GM21447 (cell line): ENCODE measurements around the gene ERLIN1.
"Not testable (repeated sequence)": the region's sequence is repeated elsewhere in the genome, so short reads cannot be mapped to it uniquely, and the experiment has no call there.

Experiments used
- ATAC-seq: cut with Tn5 transposase; IDR thresholded peaks from one replicate; pipeline ENCODE4 v1.9.1; 2021; ENCODE audit not compliant: unreplicated experiment

The ERLIN1 gene

DNA sequence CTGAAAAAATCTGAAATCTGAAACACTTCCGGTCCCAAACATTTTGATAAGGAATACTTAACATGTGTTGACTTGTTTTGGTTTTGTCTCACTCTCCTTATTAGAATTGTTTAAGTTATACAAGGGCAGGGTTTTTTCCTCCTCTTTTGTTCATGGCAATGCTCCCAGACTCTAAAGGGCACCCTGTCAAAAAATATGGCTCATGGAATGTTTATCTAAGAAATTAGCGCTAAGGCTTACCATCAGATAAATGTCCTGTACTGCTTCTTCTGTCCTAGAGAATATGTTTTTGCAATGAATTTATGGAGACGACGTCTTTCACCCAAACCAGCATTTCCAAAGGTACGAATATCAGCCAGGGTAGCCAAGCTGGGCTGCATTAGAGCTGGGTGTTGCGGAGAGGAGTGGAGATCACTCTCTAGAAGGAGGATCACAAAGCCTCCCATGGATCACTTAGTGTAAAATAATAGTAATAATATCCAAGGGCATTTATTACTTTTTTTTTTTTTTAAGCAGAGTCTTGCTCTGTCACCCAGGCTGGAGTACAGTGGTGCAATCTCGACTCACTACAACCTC, 46.8 kb downstream of the ERLIN1 start:
- no peak for ATAC-seq

DNA sequence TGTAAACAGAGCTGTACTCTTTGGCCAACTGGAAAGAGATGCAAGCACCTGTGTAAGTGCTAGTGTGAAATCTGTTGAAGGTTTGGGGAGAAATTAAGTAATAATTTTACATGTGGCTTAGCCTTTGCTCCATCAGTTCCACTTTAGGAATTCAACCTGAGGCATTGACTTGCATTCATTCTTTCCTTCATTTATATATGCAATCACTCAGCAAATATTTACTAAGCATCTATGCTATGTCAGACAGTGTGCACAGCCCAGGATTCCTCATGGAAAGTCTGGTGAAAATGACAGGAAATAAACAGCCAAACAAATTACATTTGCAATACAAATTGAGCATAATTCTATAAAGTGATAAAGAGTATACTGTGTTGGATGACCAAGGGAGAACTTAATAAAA, 50.3 kb downstream of the ERLIN1 start:
- no peak for ATAC-seq

DNA sequence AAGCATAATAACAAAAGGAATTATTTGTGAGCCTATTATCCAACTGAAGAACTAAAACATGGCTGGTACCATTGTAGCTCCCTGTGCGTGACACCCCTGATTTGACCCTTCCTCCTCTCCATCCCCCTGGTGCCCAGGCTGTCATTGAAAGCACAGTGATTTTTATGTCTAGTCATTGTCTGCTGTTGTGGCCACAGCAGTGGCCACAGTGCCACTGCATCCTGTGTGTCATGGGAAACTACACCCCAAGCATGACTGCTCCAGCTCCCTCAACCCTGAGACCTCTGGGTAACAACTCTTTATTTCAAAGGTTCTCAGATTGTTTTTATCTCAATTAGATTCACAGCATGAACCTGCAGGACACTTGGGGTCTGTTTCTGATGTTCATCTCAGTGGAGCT, 52.0 kb downstream of the ERLIN1 start:
- ATAC-seq = no peak

DNA sequence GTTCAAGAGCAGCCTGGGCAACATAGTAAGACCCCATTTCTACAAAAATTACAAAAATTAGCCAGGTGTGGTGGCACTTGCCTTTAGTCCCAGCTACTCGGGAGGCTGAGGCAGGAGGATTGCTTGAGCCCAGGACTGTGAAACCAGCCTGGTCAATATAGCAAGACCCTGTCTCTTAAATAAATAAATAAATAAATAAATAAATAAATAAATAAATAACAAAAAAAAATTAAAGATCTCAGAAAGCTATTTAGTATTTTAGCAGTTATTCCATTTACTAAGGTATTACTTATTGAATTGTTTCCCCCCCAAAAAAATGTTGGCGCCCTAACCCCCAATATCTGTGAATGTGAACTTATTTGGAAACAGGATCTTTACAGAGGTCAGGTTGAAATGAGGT, 53.4 kb downstream of the ERLIN1 start:
- ATAC-seq = no peak

DNA sequence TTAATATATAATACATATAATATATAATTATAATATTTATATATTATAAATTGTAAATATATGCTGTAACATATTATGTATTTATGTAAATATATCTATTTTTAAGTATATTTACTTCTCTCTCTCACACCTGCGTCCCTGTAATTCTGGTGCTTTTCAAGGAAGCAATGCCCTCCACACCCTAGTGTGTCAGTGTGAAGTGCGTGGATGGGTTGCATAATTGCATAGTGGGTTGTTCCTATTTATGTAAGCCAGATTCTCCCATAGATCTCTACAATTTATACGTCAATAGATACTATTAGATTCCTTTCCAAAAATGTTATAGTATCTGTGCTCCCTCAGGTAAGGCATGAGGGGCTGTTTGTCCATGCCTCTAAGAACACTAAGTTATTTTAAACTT, 54.3 kb downstream of the ERLIN1 start:
- no peak for ATAC-seq

DNA sequence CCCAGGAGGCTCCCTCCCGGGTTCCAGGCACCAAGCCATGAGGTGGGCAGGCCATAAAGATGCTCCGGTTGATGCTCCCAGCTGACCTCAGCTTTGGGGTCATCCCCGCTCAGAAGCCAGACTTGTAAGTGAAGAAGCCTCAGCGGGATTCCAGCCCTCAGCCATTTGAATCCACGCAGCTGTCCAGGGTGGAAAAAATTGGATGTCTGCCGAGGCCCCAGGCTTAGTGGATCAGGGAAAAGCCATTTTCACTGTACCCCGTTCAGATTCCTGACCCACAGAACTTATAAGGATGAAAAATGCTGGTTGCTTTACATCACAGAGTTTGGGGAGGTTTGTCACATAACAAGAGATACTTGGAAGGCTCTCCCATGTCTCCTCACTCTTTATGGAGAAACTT, 55.0 kb downstream of the ERLIN1 start:
- no peak for ATAC-seq

DNA sequence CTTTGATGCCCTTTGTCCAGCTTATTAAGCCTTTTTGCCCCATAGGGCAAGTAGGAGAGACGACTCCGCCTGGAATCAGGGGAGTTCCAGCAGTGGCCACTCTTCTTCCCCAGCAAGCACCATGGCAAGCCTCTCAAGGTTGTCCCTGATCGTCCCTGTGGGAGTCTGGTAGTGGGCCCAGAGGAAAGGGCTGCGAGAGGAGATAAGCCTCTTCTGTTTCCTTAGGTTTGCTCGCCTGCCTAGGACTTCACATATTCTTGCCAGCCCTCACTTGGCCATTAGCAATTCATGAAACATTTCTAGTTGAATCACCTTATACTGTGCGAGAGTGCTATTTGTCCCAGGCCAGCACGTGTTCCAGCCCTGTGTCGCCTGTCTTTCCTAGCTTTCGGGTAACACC, 56.4 kb downstream of the ERLIN1 start:
- no peak for ATAC-seq

DNA sequence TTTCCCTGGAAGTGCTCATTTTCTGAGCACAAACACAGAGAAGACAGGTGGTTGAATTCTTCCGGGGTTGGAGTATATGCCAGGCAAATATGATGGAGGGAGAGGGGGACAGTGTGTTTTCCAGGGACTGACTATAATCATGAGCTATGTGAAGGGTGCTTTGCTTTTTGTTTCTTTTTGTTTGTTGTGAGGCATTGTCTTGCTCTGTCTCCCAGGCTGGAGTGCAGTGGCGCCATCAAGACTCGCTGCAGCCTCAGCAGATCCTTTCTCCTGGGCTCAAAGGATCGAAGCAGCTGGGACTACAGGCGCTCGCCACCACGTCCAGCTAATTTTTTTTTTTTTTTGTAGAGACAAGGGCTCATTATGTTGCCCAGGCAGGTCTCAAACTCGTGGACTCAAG, 56.9 kb downstream of the ERLIN1 start:
- no peak for ATAC-seq

DNA sequence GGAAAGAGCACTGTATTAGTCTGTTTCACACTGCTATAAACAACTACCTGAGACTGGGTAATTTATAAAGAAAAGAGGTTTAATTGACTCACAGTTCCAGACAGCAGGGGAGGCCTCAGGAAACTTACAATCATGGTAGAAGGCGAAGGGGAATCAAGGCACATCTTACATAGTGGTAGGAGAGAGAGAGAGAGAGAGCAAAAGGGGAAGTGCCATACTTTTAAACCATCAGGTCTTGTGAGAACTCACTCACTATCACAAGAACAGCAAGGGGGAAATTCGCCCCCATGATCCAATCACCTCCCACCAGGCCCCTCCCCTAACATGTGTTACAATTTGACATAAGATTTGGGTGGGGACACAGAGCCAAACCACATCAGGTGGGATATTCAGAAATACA, 60.5 kb downstream of the ERLIN1 start:
- ATAC-seq = not testable (repeated sequence)

DNA sequence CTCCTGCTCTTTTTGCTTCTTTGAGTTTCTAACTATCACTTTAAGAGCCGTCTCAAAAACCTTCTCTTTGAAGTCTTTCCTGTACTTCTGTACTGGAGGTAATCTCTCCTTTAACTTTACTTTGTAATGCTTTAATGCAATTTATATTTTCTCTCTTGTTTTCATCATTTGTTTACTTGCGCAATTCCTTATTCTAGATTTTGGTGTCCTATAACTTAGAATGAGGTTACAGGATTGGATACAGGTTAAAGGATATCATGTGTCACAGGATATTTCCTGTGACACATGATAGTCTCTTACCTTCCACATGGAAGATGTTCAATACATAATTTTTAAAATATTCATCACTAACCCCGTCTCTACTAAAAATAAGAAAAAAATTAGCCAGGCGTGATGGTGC, 61.7 kb downstream of the ERLIN1 start:
- no peak for ATAC-seq

DNA sequence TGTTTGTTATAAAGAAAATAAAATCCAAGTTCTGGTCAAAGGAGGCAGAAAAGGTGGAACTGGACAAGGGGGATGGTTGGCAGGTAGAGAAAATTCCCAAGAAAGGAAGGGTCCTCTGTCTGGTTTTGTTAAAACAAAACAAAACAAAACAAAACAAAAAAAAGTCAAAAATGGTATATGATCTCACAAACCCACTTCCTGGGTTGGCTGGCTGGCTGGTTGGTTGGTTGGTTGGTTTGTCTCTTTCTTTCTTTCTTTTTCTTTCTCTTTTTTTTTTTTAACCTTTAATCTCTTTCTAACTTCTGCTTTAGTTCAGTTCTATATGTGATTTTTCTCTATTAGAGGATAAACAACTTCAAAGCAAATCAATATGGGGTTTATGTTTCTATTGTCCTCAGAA, 63.0 kb downstream of the ERLIN1 start:
- no peak for ATAC-seq

DNA sequence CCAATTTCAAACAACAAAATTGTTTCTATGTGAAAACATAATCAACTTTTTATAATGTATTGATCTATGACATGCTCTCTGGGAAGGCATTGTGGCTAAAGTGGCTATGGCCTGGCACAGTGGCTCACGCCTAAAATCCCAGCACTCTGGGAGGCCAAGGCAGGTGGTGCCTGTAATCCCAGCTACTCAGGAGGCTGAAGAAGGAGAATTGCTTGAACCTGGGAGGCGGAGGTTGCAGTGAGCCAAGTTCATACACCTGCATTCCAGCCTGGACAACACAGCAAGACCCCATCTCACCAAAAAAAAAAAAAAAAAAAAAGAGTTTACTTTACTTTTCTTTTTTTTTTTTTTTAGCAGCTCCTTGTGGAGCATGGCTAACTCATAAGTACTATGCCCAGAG, 65.3 kb downstream of the ERLIN1 start:
- ATAC-seq = no peak

DNA sequence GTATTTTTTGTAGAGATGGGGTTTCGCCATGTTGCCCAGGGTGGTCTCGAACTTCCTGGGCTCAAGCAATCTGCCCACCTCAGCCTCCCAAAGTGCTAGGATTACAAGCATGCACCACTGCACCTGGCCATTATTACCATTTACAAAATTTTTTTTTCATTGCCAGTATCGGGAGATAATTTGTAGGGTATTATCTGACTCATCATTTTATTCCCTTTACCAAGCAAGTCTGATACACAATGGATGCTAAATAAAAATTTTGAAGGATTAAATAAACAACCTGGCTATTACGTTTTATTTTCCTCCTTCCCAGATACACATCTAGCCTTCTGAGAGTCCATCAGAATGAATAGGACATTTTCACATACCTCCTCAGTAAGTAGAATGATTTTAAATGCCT, 66.1 kb downstream of the ERLIN1 start:
- ATAC-seq = no peak

DNA sequence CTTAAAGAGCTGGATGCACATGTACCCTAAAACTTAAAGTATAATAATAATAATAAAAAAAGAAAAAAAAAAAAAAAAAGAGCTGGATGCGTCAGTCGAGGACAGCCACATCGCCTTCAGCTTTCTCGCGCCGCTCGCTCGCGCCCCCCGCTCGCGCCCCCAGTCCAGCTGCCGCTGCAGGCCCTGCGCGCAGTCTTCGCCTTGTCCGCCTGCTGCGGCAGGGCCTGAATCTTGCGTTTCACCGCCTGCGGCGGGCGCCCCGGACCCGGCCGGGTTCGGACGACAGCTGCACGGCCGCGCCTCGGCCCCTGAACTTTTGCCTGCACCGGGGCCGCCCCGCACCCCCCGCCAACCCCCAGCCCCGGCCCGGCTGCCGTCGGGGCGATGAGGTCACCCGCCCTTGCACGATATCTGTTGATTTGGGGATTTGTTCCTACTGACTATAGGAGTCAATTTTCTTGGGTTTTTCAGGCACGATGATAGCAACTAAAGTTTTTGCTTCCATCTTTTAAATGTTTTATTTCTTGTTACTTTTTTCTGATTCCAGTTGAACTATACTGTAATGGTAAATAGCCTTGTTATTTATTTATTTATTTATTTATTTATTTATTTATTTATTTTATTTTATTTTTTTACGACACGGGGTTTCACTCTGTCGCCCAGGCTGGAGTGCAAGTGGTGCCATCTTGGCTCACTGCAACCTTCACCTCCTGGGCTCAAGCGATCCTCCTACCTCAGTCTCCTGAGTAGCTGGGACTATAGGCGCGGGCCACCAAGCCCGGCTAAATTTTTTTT, 70.7 kb downstream of the ERLIN1 start:
- ATAC-seq = no peak

DNA sequence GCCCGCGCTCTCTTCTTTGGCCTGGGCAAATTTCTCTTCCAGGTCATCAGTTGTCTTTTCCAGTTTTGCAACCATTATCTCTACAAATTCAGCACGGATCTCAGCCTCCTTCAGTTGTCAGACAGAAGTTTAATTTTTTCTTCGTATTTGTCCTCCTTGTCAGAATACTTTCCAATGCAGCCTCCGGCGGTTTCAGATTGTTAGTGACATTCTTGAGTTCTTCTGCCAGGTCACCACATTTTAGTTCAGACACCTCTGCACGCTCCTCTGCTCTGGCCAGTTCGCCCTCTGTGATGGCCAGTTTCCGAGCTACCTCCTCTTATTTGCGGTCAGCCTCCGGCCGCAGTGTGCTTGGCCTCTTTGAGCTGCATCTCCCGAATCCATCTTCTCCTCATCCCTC, 71.4 kb downstream of the ERLIN1 start:
- no peak for ATAC-seq

DNA sequence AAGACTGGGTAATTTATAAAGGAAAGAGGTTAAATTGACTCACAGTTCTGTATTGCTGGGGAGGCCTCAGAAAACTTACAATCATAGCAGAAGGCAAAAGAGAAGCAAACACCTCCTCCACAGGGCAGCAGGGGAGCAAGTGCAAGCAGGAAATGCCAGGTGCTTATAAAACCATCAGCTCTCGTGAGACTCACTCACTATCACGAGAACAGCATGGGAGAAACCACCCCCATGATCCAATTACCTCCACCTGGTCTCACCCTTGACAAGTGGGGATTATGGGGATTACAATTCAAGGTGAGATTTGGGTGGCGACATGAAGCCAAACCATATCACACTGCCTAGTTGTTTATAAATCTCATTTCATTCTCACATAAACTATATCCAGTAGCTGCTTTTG, 76.2 kb downstream of the ERLIN1 start:
- no peak for ATAC-seq

DNA sequence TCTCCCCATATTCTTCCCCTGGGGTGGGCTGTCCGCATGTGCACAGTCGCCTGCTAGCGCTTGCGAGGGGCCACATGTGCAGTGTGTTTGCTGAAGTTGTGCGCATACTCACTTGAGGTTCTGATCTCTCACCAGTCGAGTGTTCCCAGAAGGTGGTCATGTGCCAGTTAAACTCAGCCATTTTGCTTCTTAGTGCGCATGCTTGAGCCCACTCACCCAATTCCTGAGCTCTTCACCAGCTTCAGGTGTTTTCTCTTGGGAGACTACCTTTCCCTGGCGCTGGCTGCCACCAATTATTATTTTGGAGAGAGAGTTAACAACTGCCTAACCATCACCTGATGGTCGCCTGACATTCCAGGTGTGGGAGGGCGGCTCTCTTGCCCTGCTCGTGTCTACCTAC, 79.0 kb downstream of the ERLIN1 start:
- no peak for ATAC-seq

DNA sequence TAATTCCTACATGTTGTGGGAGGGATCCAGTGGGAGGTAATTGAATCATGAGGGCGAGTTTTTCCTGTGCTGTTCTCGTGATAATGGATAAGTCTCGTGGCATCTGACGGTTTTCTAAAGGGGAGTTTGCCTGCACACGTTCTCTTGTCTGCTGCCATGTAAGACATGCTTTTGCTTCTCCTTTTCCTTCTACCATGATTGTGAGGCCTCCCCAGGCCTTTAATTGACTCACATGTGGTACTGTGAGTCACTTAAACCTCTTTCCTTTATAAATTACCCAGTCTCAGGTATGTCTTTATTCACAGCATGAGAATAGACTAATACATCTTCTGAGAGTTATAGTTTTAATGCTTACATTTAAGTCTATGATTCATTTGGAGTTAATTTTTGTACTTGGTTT, 81.5 kb downstream of the ERLIN1 start:
- no peak for ATAC-seq

DNA sequence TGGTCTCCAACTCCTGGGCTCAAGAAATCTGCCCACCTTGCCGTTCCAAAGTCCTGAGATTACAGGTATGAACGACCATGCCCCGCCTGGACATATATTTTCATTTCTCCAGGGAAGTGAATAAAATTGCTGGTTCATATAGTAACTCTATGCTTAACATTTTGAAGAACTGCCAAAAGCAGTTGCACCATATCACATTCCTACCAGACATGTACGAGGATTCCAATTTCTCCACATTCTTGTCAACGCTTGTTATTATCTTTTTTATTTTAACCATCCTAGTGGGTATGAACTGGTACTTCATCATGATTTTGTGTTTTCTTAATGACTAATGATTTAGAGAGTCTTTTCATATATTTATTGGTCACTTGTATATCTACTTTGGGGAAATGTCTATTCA, 82.2 kb downstream of the ERLIN1 start:
- no peak for ATAC-seq

DNA sequence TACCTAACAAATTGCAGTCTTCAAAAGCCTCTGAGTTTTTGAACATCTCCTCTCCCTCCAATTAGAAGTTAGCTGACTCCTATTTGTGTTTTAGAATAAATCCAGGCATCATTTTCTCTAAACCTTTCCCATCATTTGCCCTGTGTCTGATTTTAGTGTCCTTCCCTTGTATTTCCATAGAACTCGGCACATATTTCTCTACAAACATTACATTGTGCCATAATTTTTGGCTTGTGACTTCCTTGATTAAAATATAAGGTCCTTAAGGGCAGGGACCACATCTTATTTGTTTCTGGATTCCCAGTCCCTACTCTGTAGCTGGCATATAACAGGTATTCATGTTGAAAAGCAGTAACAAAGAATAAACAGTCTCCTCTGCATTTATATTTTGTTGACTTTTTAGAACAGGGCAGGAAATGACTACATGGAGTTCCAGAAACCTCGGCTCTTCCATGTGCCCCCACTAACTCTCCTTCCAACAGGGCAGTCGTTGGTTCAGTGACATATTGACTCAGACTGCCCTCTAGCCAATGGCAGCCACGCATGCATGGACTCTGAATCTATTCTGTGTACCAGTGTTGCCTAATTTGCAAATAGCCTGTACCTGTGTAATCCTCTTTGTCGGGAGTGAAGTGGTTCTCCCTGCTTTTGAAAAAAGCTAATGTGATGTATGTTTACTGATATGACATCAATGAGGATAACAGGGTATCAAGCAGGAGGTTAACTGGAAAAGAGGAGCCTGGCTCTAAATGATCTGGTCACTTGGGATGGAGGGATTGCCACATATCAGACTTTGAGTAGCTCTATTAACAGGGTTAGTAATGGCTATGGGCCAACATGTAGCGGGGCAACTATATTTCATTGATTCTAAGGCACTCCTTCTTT, 84.4 kb downstream of the ERLIN1 start:
- ATAC-seq = no peak

DNA sequence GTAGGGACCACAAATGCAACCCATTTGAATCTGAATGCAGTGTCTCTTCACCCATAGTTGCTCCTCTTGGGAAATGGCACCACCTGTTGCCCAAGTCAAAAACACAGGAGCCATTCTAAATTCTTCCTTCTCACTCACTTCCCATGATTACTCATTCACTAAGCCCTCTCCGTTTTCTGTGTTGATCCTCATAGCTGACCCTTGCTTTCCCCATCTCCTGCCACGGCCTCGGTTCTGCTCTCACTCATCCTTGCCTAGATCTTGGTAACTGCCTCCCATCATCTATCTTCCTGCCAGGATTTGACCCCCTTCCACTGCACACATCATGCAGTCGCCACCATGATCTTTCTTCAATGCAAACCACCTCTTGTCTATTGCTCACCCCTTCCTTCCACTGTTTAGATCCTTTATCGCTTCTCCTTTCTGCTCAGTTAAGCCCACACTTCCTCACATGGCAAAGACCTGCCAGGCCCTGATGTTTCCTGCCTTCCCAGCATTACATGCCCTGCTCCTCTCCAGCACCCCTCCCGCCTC, 85.1 kb downstream of the ERLIN1 start:
- no peak for ATAC-seq
